Measurements from ENCODE around the gene CAMK2N1. TPM values are rescaled to one million over a fixed set of nuclear protein-coding genes. Genes with fewer than 3 reads are reported as not detected.

CAMK2N1 gene
- total RNA-seq, 2 experiments from 2014 or later = 0.57 to 0.69 TPM

DNA sequence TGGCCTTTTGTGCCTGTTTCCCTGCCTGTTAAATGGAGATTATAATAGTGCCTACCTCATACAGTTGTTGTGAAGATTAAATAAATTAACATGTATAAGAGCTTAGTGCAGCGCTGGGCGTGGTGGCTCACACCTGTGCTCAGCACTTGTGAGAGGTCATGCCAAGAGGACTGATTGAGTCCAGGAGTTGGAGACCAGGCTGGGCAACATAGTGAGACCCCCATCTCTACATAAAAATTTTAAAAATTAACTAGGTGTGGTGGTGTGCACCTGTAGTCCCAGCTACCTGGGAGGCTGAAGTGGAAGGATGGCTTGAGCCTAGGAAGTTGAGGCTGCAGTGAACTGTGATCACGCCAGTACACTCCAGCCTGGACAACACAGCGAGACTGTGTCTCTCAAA lies 12.1 kb downstream of the CAMK2N1 start:
- peaks cover 2% of the 10 kb centered on the region for H3K4me1 Mint-ChIP-seq (ENCODE audit: low read depth)
- H3K9me3 Mint-ChIP-seq = no peaks in the 10 kb centered on the region
- CTCF ChIA-PET = interaction anchor here (0.8 kb wide), 1 partner anchor 18 kb away, joined by 3 read pairs; no protein-coding TSS in a partner anchor
- H3K4me3 Mint-ChIP-seq = no peak overlapping the region
- no peak for DNase-seq
- H3K27ac Mint-ChIP-seq = no peak overlapping the region
- no peaks in the 10 kb centered on the region for H3K36me3 Mint-ChIP-seq (ENCODE audit: low read depth)
- H3K27me3 Mint-ChIP-seq (ENCODE audit: low read depth) = peaks cover 62% of the 10 kb centered on the region
- intact Hi-C loops (cut with micrococcal nuclease) = no loop called here

DNA sequence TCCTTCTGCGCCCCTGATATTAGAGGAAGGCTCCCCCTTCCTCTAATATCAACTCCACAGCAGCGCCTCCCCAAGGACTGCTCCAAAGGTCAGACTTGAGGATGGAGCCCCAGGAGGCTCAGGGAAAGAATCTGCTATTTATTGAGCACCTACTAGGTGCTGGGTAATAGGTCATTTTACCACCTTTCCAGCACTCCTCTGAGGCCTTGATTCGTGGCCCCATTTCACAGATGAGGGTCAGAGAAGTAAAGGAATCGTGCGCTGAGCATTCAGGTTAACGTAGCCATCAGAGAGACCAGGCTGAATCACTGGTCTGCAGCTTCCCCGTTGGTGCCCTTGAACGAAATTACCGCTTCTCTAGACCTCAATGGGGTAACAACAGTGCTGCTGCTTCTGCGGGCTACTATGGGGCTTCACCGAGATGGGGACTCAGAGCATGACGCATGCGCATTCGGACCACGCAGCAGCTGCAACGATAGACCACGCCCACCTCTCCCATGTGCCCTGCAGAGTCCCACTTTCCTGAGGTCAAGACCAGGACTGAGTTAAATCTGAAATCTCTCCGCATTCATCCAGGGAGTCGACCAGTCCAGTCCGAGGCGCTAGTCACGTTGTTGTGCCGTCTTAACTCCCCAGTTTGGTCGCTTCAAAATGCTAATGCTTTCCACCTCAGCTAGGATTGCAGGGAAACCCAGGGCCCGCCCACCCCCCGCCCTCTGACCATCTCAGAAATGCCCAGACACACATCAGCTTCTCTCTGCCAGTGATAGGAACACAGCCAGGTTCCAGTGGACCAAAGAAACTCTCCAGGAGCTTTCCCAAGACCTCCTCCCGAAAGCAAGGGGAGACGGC lies 12.9 kb downstream of the CAMK2N1 start:
- Mint-ChIP-seq H3K4me1 (ENCODE audit: low read depth) (peaks cover 2% of the 10 kb centered on the region), H3K9me3 (no peaks in the 10 kb centered on the region), H3K27me3 (ENCODE audit: low read depth) (peaks cover 58% of the 10 kb centered on the region), H3K4me3 (no peak overlapping the region), H3K27ac (no peak overlapping the region), H3K36me3 (ENCODE audit: low read depth) (no peaks in the 10 kb centered on the region)
- CTCF ChIA-PET = interaction anchor here (0.8 kb wide), 1 partner anchor 19 kb away, joined by 3 read pairs; no protein-coding TSS in a partner anchor
- intact Hi-C loops (cut with micrococcal nuclease) = no loop called here
- peak; percentile 32 for DNase-seq

DNA sequence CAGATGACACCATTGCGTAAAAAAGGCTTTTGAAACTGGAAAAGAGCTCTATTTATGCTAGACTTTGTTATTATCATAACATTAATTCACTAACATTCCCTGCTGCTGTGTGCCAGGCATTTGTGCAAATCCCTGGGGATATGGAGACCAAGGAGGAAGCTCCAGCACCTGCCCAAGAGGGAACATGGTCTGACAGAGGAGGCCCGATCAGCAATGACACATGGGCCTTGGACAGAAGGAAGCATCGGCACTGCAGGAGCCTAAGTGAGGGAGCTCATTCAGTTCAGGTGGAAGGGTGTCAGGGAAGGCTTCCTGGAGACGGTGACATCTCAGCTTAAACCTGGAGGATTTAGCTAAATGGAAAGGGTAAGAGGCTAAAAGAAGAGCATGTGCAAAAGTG lies 13.9 kb downstream of the CAMK2N1 start:
- H3K36me3 Mint-ChIP-seq (ENCODE audit: low read depth) = no peaks in the 10 kb centered on the region
- no peak overlapping the region for H3K27ac Mint-ChIP-seq
- intact Hi-C loops (cut with micrococcal nuclease) = no loop called here
- no peak overlapping the region for H3K4me3 Mint-ChIP-seq
- H3K4me1 Mint-ChIP-seq (ENCODE audit: low read depth) = peaks cover 2% of the 10 kb centered on the region
- H3K27me3 Mint-ChIP-seq (ENCODE audit: low read depth) = peaks cover 58% of the 10 kb centered on the region
- CTCF ChIA-PET = interaction anchor here (0.6 kb wide), 1 partner anchor 205 kb away, joined by 4 read pairs; no protein-coding TSS in a partner anchor
- no peak for DNase-seq
- no peaks in the 10 kb centered on the region for H3K9me3 Mint-ChIP-seq

DNA sequence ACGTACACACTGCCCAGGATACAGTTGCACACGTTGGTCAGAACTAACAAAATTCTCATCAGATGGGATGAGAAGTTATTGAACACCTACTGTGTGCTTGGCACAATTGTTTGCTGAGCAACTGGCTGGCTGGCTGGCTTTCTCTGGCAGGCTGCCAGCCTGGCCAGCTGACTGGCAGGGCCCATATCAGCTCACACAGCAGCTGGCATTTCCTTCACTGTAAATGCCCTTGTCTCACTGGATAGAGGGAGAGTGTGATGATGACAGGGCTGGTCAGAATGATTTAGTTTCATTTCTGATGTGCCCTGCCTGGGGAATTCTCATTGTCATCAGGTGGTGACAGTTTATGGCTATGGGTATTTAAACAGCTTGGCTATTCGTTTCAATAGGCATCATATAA lies 15.8 kb downstream of the CAMK2N1 start:
- Mint-ChIP-seq H3K9me3 (no peaks in the 10 kb centered on the region), H3K27me3 (ENCODE audit: low read depth) (peaks cover 52% of the 10 kb centered on the region)
- no peak for DNase-seq

DNA sequence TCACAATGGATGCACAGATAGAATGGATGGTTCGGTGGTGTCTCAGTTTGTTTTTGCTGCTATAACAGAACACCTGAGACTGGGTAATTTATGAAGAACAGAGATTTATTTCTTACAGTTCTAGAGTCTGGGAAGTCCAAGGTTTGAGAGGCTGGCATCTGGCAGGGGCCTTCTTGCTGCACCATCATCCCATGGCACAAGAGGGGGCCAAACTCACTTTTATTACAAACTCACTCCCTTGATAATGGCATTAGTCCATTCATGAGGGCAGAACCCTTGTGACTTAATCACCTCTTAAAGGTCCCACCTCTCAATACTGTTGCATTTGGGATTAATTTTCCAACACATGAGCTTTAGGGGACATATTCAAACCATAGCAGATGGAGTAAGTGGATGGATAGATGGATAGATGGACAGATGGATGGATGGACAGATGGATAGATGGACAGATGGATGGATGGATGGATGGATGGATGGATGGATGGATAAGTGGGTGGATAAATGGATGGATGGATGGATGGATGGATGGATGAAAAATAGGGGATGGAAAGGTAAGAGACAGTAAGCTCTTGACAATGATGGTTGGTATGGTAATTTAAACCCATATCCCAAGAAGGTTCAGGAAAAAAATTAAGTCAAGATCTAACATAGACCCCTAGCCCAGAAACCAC lies 16.5 kb downstream of the CAMK2N1 start:
- CTCF ChIA-PET = interaction anchor here (0.6 kb wide), 1 partner anchor 21 kb away, joined by 3 read pairs; no protein-coding TSS in a partner anchor
- Mint-ChIP-seq H3K9me3 (no peaks in the 10 kb centered on the region), H3K27ac (no peak overlapping the region), H3K4me3 (no peak overlapping the region), H3K27me3 (ENCODE audit: low read depth) (peaks cover 47% of the 10 kb centered on the region), H3K4me1 (ENCODE audit: low read depth) (peaks cover 6% of the 10 kb centered on the region), H3K36me3 (ENCODE audit: low read depth) (no peaks in the 10 kb centered on the region)
- DNase-seq = no peak
- intact Hi-C loops (cut with micrococcal nuclease) = no loop called here

More for the DNA sequence above, 15.8 kb downstream of the CAMK2N1 start:
- Mint-ChIP-seq H3K4me3 (no peak overlapping the region), H3K27ac (no peak overlapping the region), H3K36me3 (ENCODE audit: low read depth) (no peaks in the 10 kb centered on the region), H3K4me1 (ENCODE audit: low read depth) (peaks cover 6% of the 10 kb centered on the region)
- CTCF ChIA-PET = interaction anchor here (0.7 kb wide), 1 partner anchor 148 kb away, joined by 4 read pairs; no protein-coding TSS in a partner anchor
- intact Hi-C loops (cut with micrococcal nuclease) = no loop called here

DNA sequence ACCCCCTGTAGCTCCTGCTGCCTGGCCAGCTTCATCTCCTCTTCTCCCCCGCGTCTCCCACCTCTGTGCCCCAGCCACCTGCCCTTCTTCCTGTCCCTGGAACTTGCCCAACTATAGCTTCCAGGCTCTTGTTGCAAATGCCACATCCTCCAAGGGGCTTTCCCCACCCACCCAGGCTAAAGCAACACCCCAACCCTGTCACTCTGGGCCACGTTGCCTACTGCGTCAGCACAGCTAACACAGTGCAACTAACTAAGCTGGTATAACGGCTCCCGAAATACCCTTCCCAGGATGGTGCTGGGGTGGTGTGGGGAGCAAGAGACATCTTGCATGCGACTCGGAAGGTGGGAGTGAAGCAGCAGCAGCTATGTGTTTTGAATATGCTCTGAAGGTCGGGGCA lies 19.7 kb downstream of the CAMK2N1 start:
- peak; percentile 64 for DNase-seq

DNA sequence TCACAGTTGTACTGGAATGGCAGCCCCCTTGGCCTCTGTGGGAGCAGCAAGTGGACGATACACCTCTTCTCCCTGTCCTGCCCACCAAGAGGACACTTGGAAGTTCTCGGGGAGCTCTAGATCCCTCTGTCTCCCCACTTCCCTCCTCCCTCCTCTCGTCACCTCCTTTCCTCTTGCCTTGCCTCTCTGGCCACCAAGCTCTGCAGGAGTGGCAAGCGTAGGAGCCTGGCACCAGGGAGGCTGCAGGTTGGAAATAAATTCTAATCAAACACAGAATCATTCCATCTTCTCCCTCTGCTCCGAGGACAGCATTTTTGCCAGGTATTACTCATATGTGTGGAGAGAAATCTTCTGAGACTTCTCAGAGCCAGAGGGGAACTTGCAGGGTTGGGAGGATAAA lies 20.8 kb downstream of the CAMK2N1 start:
- Mint-ChIP-seq H3K4me3 (no peak overlapping the region), H3K9me3 (no peaks in the 10 kb centered on the region), H3K27ac (no peak overlapping the region), H3K27me3 (ENCODE audit: low read depth) (peaks cover 22% of the 10 kb centered on the region), H3K4me1 (ENCODE audit: low read depth) (peaks cover 5% of the 10 kb centered on the region), H3K36me3 (ENCODE audit: low read depth) (no peaks in the 10 kb centered on the region)
- intact Hi-C loops (cut with micrococcal nuclease) = no loop called here
- DNase-seq = no peak
- CTCF ChIA-PET = no interaction called here

More for the DNA sequence above, 19.7 kb downstream of the CAMK2N1 start:
- Mint-ChIP-seq H3K4me1 (ENCODE audit: low read depth) (peaks cover 5% of the 10 kb centered on the region), H3K9me3 (no peaks in the 10 kb centered on the region), H3K4me3 (no peak overlapping the region), H3K27ac (no peak overlapping the region), H3K36me3 (ENCODE audit: low read depth) (no peaks in the 10 kb centered on the region), H3K27me3 (ENCODE audit: low read depth) (peaks cover 28% of the 10 kb centered on the region)
- CTCF ChIA-PET = interaction anchor here (0.6 to 0.8 kb wide), 3 partner anchors 18 to 89 kb away, joined by 3 read pairs; no protein-coding TSS in a partner anchor
- intact Hi-C loops (cut with micrococcal nuclease) = no loop called here

DNA sequence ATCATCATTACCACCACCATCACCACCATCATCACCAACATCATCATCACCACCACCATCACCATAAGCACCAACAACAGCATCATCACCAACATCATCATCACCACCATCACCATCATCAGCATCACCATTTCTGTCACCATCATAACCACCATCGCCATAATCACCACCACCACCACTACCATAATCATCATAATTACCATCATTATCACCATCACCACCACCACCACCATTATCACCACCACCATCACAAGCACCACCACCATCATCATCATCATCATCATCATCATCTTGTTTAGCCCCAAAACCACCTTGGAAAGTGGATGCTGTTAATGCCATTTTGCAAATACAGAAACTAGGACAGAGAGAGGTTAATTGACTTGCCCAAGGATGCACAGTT lies 22.5 kb downstream of the CAMK2N1 start:
- no peak for DNase-seq
- intact Hi-C loops (cut with micrococcal nuclease) = no loop called here
- H3K9me3 Mint-ChIP-seq = no peaks in the 10 kb centered on the region
- H3K27ac Mint-ChIP-seq = no peak overlapping the region
- H3K36me3 Mint-ChIP-seq (ENCODE audit: low read depth) = no peaks in the 10 kb centered on the region
- CTCF ChIA-PET = no interaction called here
- H3K4me1 Mint-ChIP-seq (ENCODE audit: low read depth) = peaks cover 5% of the 10 kb centered on the region
- H3K27me3 Mint-ChIP-seq (ENCODE audit: low read depth) = peaks cover 22% of the 10 kb centered on the region
- no peak overlapping the region for H3K4me3 Mint-ChIP-seq

DNA sequence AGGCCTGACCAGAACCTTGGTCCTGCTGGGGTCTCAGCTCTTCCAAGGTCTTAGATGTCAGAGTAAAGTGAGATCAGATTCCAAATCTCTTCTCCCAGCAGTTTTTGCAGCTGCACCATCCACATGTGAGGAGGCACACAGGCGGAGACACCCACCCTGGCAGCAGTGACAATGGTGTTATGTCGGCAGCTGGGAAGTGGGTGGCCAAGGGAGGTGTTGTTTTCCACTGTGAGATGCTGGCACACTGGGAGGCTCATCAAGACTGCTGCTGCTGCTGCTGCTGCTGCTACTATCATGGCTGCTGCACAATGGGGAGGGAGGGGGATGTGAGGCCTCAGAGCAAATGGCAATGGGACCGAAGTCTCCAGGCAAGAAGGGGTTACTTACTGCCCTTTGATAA lies 23.6 kb downstream of the CAMK2N1 start:
- H3K4me1 Mint-ChIP-seq (ENCODE audit: low read depth) = peaks cover 5% of the 10 kb centered on the region
- CTCF ChIA-PET = interaction anchor here (1.4 kb wide), 1 partner anchor 31 kb away, joined by 4 read pairs; no protein-coding TSS in a partner anchor
- no peaks in the 10 kb centered on the region for H3K9me3 Mint-ChIP-seq
- intact Hi-C loops (cut with micrococcal nuclease) = no loop called here
- H3K36me3 Mint-ChIP-seq (ENCODE audit: low read depth) = no peaks in the 10 kb centered on the region
- DNase-seq = no peak
- peaks cover 21% of the 10 kb centered on the region for H3K27me3 Mint-ChIP-seq (ENCODE audit: low read depth)
- no peak overlapping the region for H3K27ac Mint-ChIP-seq
- no peak overlapping the region for H3K4me3 Mint-ChIP-seq

DNA sequence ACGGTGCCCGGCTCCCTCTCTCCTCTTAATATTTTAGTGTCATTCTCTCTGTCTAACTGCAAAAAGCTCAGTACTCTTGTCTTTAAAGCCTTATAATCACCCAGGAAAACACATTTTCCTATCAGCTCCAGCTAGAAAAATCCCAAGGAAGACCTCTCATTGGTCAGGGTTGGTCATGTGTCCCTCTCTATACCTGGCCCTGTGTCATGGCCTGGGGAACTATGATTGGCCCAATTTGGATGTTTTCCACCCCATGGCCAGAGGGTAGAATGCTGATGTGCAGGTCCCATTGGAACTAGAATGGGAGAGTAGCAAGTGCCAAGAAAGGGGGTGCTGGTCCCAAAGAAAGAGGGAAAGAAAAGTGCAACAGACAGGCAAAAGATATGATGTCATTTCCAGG lies 27.3 kb downstream of the CAMK2N1 start:
- CTCF ChIA-PET = no interaction called here
- Mint-ChIP-seq H3K27me3 (ENCODE audit: low read depth) (peaks cover 12% of the 10 kb centered on the region), H3K27ac (no peak overlapping the region), H3K4me3 (no peak overlapping the region), H3K36me3 (ENCODE audit: low read depth) (no peaks in the 10 kb centered on the region), H3K4me1 (ENCODE audit: low read depth) (no peaks in the 10 kb centered on the region), H3K9me3 (no peaks in the 10 kb centered on the region)
- no peak for DNase-seq
- intact Hi-C loops (cut with micrococcal nuclease) = no loop called here

DNA sequence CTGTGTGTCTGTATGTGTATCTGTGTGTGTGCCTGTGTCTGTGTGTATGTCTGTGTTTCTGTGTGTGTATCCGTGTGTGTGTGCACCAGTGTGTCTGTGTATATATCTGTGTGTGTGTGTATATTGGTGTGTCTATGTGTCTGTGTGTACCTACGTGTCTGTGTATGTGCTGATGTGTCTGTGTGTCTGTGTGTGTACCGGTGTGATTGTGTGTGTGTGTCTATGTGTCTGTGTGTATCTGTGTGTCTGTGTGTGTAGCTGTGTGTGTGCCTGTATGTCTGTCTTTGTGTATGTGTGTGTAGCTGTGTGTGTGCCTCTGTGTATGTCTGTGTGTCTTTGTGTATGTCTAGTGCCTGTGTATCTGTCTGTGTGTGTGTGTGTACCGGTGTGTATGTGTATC lies 32.0 kb downstream of the CAMK2N1 start:
- CTCF ChIA-PET = no interaction called here
- H3K36me3 Mint-ChIP-seq (ENCODE audit: low read depth) = no peaks in the 10 kb centered on the region
- DNase-seq = no peak

DNA sequence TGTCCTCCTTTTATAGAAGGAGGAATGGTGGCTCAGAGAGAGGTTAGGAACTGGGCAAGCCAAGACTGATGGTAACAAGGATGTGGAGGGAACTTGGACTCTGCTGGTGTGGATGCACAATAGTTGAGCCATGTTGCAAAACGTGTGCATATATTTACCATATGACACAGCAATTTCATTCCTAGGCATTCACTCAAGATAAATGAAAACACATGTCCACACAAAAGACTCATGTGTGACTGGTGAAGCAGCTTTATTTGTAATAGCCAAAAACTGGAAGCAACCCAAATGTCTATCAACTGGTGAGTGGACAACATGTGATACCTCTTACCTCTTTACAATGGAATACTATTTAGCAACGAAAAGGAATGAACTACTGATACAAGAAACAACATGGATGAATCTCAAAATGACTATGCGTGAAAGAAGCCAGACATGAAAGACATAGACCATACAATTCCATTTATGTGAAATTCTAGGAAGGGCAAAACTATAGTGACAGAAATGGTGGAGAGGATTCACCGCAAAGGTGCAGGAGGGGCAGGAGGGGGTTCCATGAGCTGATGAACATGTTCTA lies 36.2 kb downstream of the CAMK2N1 start:
- intact Hi-C loops (cut with micrococcal nuclease) = no loop called here
- H3K36me3 Mint-ChIP-seq (ENCODE audit: low read depth) = no peaks in the 10 kb centered on the region
- H3K27me3 Mint-ChIP-seq (ENCODE audit: low read depth) = peaks cover 11% of the 10 kb centered on the region
- no peak overlapping the region for H3K27ac Mint-ChIP-seq
- no peak overlapping the region for H3K4me3 Mint-ChIP-seq
- H3K9me3 Mint-ChIP-seq = no peaks in the 10 kb centered on the region
- no peaks in the 10 kb centered on the region for H3K4me1 Mint-ChIP-seq (ENCODE audit: low read depth)
- CTCF ChIA-PET = no interaction called here
- no peak for DNase-seq

More for the DNA sequence above, 32.0 kb downstream of the CAMK2N1 start:
- intact Hi-C loops (cut with micrococcal nuclease) = no loop called here
- Mint-ChIP-seq H3K9me3 (no peaks in the 10 kb centered on the region), H3K4me1 (ENCODE audit: low read depth) (no peaks in the 10 kb centered on the region), H3K27me3 (ENCODE audit: low read depth) (peaks cover 18% of the 10 kb centered on the region), H3K27ac (no peak overlapping the region), H3K4me3 (no peak overlapping the region)
